ENCODE data around the gene ERN1. TPM values are rescaled to one million over a fixed set of nuclear protein-coding genes. Genes with fewer than 3 reads are reported as not detected.

Gene ERN1
- polyA plus RNA-seq, 1 donor from 2014 or later = 2.3 TPM

- Histone ChIP-seq H3K9ac (ENCODE audit: low read length) (no peak overlapping the region), H3K9me2 (ENCODE audit: insufficient read depth, low read length) (no peaks in the 10 kb centered on the region)
Observed at GRCh38 chr17:64060331-64060730, 69.6 kb downstream of the ERN1 start.

GRCh38 chr17:64059756-64060155 lies 70.2 kb downstream of the ERN1 start:
- H3K36me3 ChIP-seq (ENCODE audit: insufficient read depth, low read length) = no peaks in the 10 kb centered on the region
- no peaks in the 10 kb centered on the region for H3K79me2 ChIP-seq (replicated peaks; ENCODE audit: insufficient read depth, low read length)
- H3K4me2 ChIP-seq (ENCODE audit: low read length) = no peak overlapping the region
- no peak overlapping the region for H3K27ac ChIP-seq (ENCODE audit: low read length)
- H3K9ac ChIP-seq (ENCODE audit: low read length) = no peak overlapping the region
- H3K9me3 ChIP-seq (ENCODE audit: low read length) = no peaks in the 10 kb centered on the region
- no peak overlapping the region for H2AFZ ChIP-seq (ENCODE audit: low read depth, low read length)
- no peak overlapping the region for H3K4me3 ChIP-seq (ENCODE audit: low read length)
- H3F3A ChIP-seq (ENCODE audit: insufficient read depth, low read length, poor library complexity, severe bottlenecking) = no peaks in the 10 kb centered on the region
- H4K20me1 ChIP-seq (ENCODE audit: insufficient read depth) = no peaks in the 10 kb centered on the region
- no peaks in the 10 kb centered on the region for H3K27me3 ChIP-seq (ENCODE audit: insufficient read depth, low read depth, low read length)
- H3K9me2 ChIP-seq (ENCODE audit: insufficient read depth, low read length) = no peaks in the 10 kb centered on the region
- no peak for TF ChIP-seq SMC3 (conservative IDR thresholded peaks at IDR 0.05; ENCODE audit: poor library complexity)
- TF ChIP-seq REST (IDR thresholded peaks at IDR 0.05; ENCODE audit: borderline replicate concordance) = no peak
- no peak for TF ChIP-seq POLR2AphosphoS5 (IDR thresholded peaks at IDR 0.05)
- TF ChIP-seq TAF1 (IDR thresholded peaks at IDR 0.05; ENCODE audit: low read depth) = no peak
- TF ChIP-seq RAD21 (conservative IDR thresholded peaks at IDR 0.05) = no peak
- no peak for TF ChIP-seq MXI1 (conservative IDR thresholded peaks at IDR 0.05; ENCODE audit: poor library complexity, severe bottlenecking)
- no peak for TF ChIP-seq EP300 (conservative IDR thresholded peaks at IDR 0.05; ENCODE audit: poor library complexity, severe bottlenecking)
- TF ChIP-seq EZH2 (IDR thresholded peaks at IDR 0.05; ENCODE audit: borderline replicate concordance, insufficient read depth, low read length, poor library complexity, severe bottlenecking) = no peak

More at GRCh38 chr17:64060331-64060730, 69.6 kb downstream of the ERN1 start:
- H2AFZ ChIP-seq (ENCODE audit: low read depth, low read length) = no peak overlapping the region
- no peak overlapping the region for H3K4me2 ChIP-seq (ENCODE audit: low read length)
- no peak overlapping the region for H3K27ac ChIP-seq (ENCODE audit: low read length)
- H3K79me2 ChIP-seq (replicated peaks; ENCODE audit: insufficient read depth, low read length) = no peaks in the 10 kb centered on the region
- H3K27me3 ChIP-seq (ENCODE audit: insufficient read depth, low read depth, low read length) = no peaks in the 10 kb centered on the region
- TF ChIP-seq EP300 (conservative IDR thresholded peaks at IDR 0.05; ENCODE audit: poor library complexity, severe bottlenecking) (no peak), SMC3 (conservative IDR thresholded peaks at IDR 0.05; ENCODE audit: poor library complexity) (no peak), RAD21 (conservative IDR thresholded peaks at IDR 0.05) (no peak), REST (IDR thresholded peaks at IDR 0.05; ENCODE audit: borderline replicate concordance) (no peak), EZH2 (IDR thresholded peaks at IDR 0.05; ENCODE audit: borderline replicate concordance, insufficient read depth, low read length, poor library complexity, severe bottlenecking) (no peak), CTCF (IDR thresholded peaks at IDR 0.05; ENCODE audit: poor library complexity, severe bottlenecking) (no peak), MXI1 (conservative IDR thresholded peaks at IDR 0.05; ENCODE audit: poor library complexity, severe bottlenecking) (no peak), TAF1 (IDR thresholded peaks at IDR 0.05; ENCODE audit: low read depth) (no peak), POLR2AphosphoS5 (IDR thresholded peaks at IDR 0.05) (no peak)
- no peaks in the 10 kb centered on the region for H3K9me3 ChIP-seq (ENCODE audit: low read length)
- no peaks in the 10 kb centered on the region for H3F3A ChIP-seq (ENCODE audit: insufficient read depth, low read length, poor library complexity, severe bottlenecking)
- no peak overlapping the region for H3K4me3 ChIP-seq (ENCODE audit: low read length)
- no peaks in the 10 kb centered on the region for H3K36me3 ChIP-seq (ENCODE audit: insufficient read depth, low read length)
- H4K20me1 ChIP-seq (ENCODE audit: insufficient read depth) = no peaks in the 10 kb centered on the region

Measured in neural cell (in vitro differentiated cells).